Heart left ventricle (tissue), 13 donors: ENCODE data around the gene NECTIN1.

ENCODE experiments used
- CTCF ChIP-seq, 12 donors: fragments of 200-600 bp; sonication (generic) in 4 of 12; IDR thresholded peaks; one replicate each; pipeline versions ENCODE4 v1.5.0 to v1.8.0; 2018 to 2022; ENCODE audit warnings: antibody characterized with exemption in 12 of 12, mild to moderate bottlenecking in 5 of 12
- POLR2A ChIP-seq, 2 donors: fragments of 450-650 bp; IDR thresholded peaks; one replicate each; pipeline ENCODE4 v1.6.1; 2017; ENCODE audit warnings: antibody characterized with exemption in 2 of 2, mild to moderate bottlenecking in 2 of 2, moderate library complexity in 2 of 2
- donor health status: ischemic (EF 13 %, LVEDD 7.1; RV severe dilation, severe dysfunction).
- donor health status: DM: no; HTN: yes; CAD: no.
- donor health status: DM: no; HTN: no; CAD: no.
- donor health status: ischemic (EF 25% LVEDD 6.9; RV normal size, moderate dysfunction).
- donor health status: ischemic (EF 25% LVEDD 5.7; RV mildly dilated, moderate dysfunction).
- donor health status: ischemic (EF 35%, LVEDD 5.7; RV mildly dilated, moderate dysfunction).
- donor health status: nonischemic (EF 11% LVEDD 7.7; RV severe dilation, severe dysfunction).
- donor health status: DM: yes; HTN: yes; CAD: no.
- donor health status: PGD.
- donor health status: ischemic (EF 29% LVEDD 5.4; RV normal size, mild dysfunction).
- donor health status: nonischemic (EF 23%, LVEDD 6.1; RV moderate dilation, normal function).

GRCh38 chr11:119744577-119744976 lies 15.6 kb upstream of the NECTIN1 start:
- TF ChIP-seq CTCF (IDR thresholded peaks at IDR 0.05): no peak
- TF ChIP-seq POLR2A (IDR thresholded peaks at IDR 0.05): no peak
